ENCODE data around the gene PPP1R14C.
"Not testable (repeated sequence)": the region's sequence is repeated elsewhere in the genome, so short reads cannot be mapped to it uniquely, and the experiment has no call there.

Gene PPP1R14C

GRCh38 chr6:150220634-150221551, 78.0 kb downstream of the PPP1R14C start:
- no peak for DNase-seq (ENCODE audit: low spot score)

GRCh38 chr6:150224820-150225219, 82.0 kb downstream of the PPP1R14C start:
- DNase-seq (ENCODE audit: low spot score): no peak

GRCh38 chr6:150227281-150227680, 84.4 kb downstream of the PPP1R14C start:
- no peak for DNase-seq (ENCODE audit: low spot score)

GRCh38 chr6:150228072-150228733, 85.4 kb downstream of the PPP1R14C start:
- DNase-seq (ENCODE audit: low spot score): no peak

- no peak for DNase-seq (ENCODE audit: low spot score)
Measured at GRCh38 chr6:150229436-150230163, 86.8 kb downstream of the PPP1R14C start.

- no peak for DNase-seq (ENCODE audit: low spot score)
Measured at GRCh38 chr6:150230164-150230561, 87.3 kb downstream of the PPP1R14C start.

- no peak for DNase-seq (ENCODE audit: low spot score)
Measured at GRCh38 chr6:150230832-150231524, 88.1 kb downstream of the PPP1R14C start.

GRCh38 chr6:150231525-150231850, 88.6 kb downstream of the PPP1R14C start:
- no peak for DNase-seq (ENCODE audit: low spot score)

GRCh38 chr6:150233843-150234269, 91.0 kb downstream of the PPP1R14C start:
- DNase-seq (ENCODE audit: low spot score): no peak

- no peak for DNase-seq (ENCODE audit: low spot score)
Measured at GRCh38 chr6:150235218-150235617, 92.4 kb downstream of the PPP1R14C start.

GRCh38 chr6:150236114-150236513, 93.3 kb downstream of the PPP1R14C start:
- no peak for DNase-seq (ENCODE audit: low spot score)

GRCh38 chr6:150236544-150236943, 93.7 kb downstream of the PPP1R14C start:
- DNase-seq (ENCODE audit: low spot score): no peak

GRCh38 chr6:150237626-150238025, 94.8 kb downstream of the PPP1R14C start:
- no peak for DNase-seq (ENCODE audit: low spot score)

- DNase-seq (ENCODE audit: low spot score): no peak
Measured at GRCh38 chr6:150238336-150238741, 95.5 kb downstream of the PPP1R14C start.

- no peak for DNase-seq (ENCODE audit: low spot score)
Measured at GRCh38 chr6:150238846-150239407, 96.1 kb downstream of the PPP1R14C start.

GRCh38 chr6:150241756-150242155, 98.9 kb downstream of the PPP1R14C start:
- DNase-seq (ENCODE audit: low spot score): not testable (repeated sequence)

- DNase-seq (ENCODE audit: low spot score): no peak
Measured at GRCh38 chr6:150243620-150244314, 100.9 kb downstream of the PPP1R14C start.

- DNase-seq (ENCODE audit: low spot score): no peak
Measured at GRCh38 chr6:150245148-150245935, 102.5 kb downstream of the PPP1R14C start.

- no peak for DNase-seq (ENCODE audit: low spot score)
Measured at GRCh38 chr6:150247803-150248202, 105.0 kb downstream of the PPP1R14C start.

GRCh38 chr6:150248300-150248699, 105.5 kb downstream of the PPP1R14C start:
- DNase-seq (ENCODE audit: low spot score): no peak
